Fibroblast of mammary gland (primary cell): ENCODE data around the gene APOBEC3A.

Experiments
- DNase-seq: peaks from one replicate; pipeline ENCODE4 v3.0.0-alpha.2; 2010; ENCODE audit warnings: low read depth
- H3K4me3 ChIP-seq: 2 replicates; pipeline ENCODE4 v1.5.1; 2011; ENCODE audit warnings: low read depth, mild to moderate bottlenecking, low read length, moderate library complexity; ENCODE audit not compliant: control insufficient read depth
- CTCF ChIP-seq: conservative IDR thresholded peaks from 2 replicates; pipeline ENCODE4 v1.5.1; 2011; ENCODE audit warnings: low read depth, low read length, inconsistent platforms; ENCODE audit not compliant: control insufficient read depth, insufficient read depth

The APOBEC3A gene

DNA sequence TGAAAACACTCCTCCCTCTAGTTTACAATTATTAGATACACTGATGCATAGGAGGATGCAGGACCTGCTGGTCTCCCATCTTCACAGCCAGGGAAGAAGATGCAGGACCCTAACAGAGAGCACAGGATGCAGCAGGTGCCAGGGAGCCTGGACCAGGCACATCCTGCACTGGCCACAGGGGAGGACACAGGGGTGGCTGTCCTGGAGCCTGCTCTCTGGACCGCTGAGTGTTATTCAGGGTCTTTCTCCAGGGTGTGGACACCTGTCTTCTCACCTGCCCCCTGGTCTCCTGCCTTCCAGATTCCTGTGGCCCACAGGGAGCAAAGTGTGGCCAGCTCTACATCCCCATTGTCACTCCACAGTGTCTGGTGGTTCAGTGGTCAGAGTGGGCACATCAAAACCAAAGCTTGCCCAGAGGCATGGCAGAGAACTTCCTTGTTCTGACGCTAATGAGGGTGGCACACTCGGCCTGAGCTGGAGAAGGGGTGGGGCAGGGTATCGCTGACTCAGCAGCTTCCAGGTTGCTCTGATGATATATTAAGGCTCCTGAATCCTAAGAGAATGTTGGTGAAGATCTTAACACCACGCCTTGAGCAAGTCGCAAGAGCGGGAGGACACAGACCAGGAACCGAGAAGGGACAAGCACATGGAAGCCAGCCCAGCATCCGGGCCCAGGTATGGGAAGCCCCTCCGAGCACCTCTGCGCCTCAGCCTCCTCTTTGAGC is at the start of gene APOBEC3A:
APOBEC3A (plus strand) TSS at position 564 of the 725 bp plus-strand sequence; CDS start at position 647, 83 bp downstream.
- TF ChIP-seq CTCF: no peak
- no peak for DNase-seq
- no peak within 1 kb of the TSS for H3K4me3 ChIP-seq

DNA sequence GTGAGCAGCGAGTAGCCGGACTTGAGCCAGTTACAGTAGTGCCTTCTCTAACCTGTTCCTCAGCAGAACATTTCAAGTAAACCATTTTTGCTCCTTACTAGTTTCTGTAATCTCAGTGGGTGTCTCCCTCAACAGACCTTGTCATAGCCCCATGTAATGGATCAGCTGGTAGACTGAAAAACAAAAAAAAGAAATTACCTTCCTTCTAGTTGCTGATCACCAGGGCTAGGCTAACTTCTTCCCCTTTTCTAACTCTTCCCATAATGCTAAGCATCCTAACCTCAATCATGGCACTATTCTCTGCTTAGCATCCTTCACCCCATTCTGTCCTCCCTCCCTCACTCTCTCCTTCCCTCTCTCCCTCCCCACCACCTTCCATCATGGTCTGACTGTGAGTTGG is 49.6 kb upstream of the APOBEC3A start:
- H3K4me3 ChIP-seq: no peak overlapping the region
- no peak for DNase-seq
- no peak for TF ChIP-seq CTCF

GRCh38 chr22:38911434-38911833 is 46.0 kb upstream of the APOBEC3A start:
- no peak for TF ChIP-seq CTCF
- no peak for DNase-seq
- H3K4me3 ChIP-seq: no peak overlapping the region

- no peak for TF ChIP-seq CTCF
- no peak overlapping the region for H3K4me3 ChIP-seq
- DNase-seq: no peak
Observed at GRCh38 chr22:38919631-38920190, 37.7 kb upstream of the APOBEC3A start.

- H3K4me3 ChIP-seq: no peak overlapping the region
- no peak for TF ChIP-seq CTCF
- DNase-seq: no peak
Observed at GRCh38 chr22:38921120-38921519, 36.3 kb upstream of the APOBEC3A start.

GRCh38 chr22:38921806-38922205 is 35.6 kb upstream of the APOBEC3A start:
- no peak overlapping the region for H3K4me3 ChIP-seq
- TF ChIP-seq CTCF: no peak
- DNase-seq: no peak
